Measurements from ENCODE around the gene BTG3.

- TF ChIP-seq EP300 (IDR thresholded peaks at IDR 0.05): no peak
- no peak for TF ChIP-seq POLR2A (IDR thresholded peaks at IDR 0.05)
- TF ChIP-seq CTCF (IDR thresholded peaks at IDR 0.05): no peak
Measured at GRCh38 chr21:17646790-17647189, 34.1 kb upstream of the BTG3 start.

All from tibial nerve (tissue), 4 donors.